Endothelial cell (in vitro differentiated cells): ENCODE data around the gene KIF23. TPM values are rescaled to one million over a fixed set of nuclear protein-coding genes. Genes with fewer than 3 reads are reported as not detected.
A peak's percentile ranks its signal among the peaks of the same experiment; 100 is the strongest.

ENCODE experiments used
- DNase-seq: peaks from one replicate; pipeline ENCODE4 v3.0.0; 2021; ENCODE audit warnings: low spot score
- H3K27ac Mint-ChIP-seq: one replicate; pipeline ENCODE4 v1.8.0; 2021; ENCODE audit warnings: mixed read lengths, inconsistent platforms; ENCODE audit not compliant: unreplicated experiment
- H3K27me3 Mint-ChIP-seq: one replicate; pipeline ENCODE4 v1.8.0; 2021; ENCODE audit warnings: mild to moderate bottlenecking, moderate library complexity, mixed read lengths, inconsistent platforms; ENCODE audit not compliant: unreplicated experiment
- H3K36me3 Mint-ChIP-seq: one replicate; pipeline ENCODE4 v1.8.0; 2021; ENCODE audit warnings: mild to moderate bottlenecking, low read depth, mixed read lengths, inconsistent platforms; ENCODE audit not compliant: unreplicated experiment
- H3K4me1 Mint-ChIP-seq: one replicate; pipeline ENCODE4 v1.8.0; 2021; ENCODE audit warnings: mild to moderate bottlenecking, mixed read lengths, inconsistent platforms; ENCODE audit not compliant: unreplicated experiment
- H3K4me3 Mint-ChIP-seq: one replicate; pipeline ENCODE4 v1.8.0; 2021; ENCODE audit warnings: mild to moderate bottlenecking, mixed read lengths, inconsistent platforms; ENCODE audit not compliant: unreplicated experiment
- H3K9me3 Mint-ChIP-seq: one replicate; pipeline ENCODE4 v1.8.0; 2021; ENCODE audit warnings: mixed read lengths, inconsistent platforms; ENCODE audit not compliant: unreplicated experiment
- CTCF ChIP-seq: fragments of 200-600 bp; sonication (generic); IDR thresholded peaks from one replicate; pipeline ENCODE4 v1.5.0; 2021; ENCODE audit warnings: antibody characterized with exemption; ENCODE audit not compliant: unreplicated experiment
- total RNA-seq: library from RNA; stranded (reverse); fragmentation: NEBNext Ultra II Directional; extraction: Animal tissue kit (Norgen Biotek cat#: 25700); gene quantifications from one replicate; pipeline ENCODE4 v1.2.1, GENCODE V29; 2021; ENCODE audit not compliant: unreplicated experiment

The KIF23 gene
- total RNA-seq, 1 donor from 2014 or later: 9.5 TPM

- TF ChIP-seq CTCF: peak; percentile 94
- Mint-ChIP-seq H3K4me3 (no peak overlapping the region), H3K27me3 (peaks cover 5% of the 10 kb centered on the region), H3K4me1 (no peaks in the 10 kb centered on the region), H3K36me3 (no peaks in the 10 kb centered on the region), H3K9me3 (no peaks in the 10 kb centered on the region), H3K27ac (no peak overlapping the region)
- DNase-seq: peak; percentile 95
These were observed 19.4 kb upstream of the KIF23 start for GRCh38 chr15:69394556-69395282.

GRCh38 chr15:69395460-69395859 is 18.7 kb upstream of the KIF23 start:
- no peak overlapping the region for H3K4me3 Mint-ChIP-seq
- H3K36me3 Mint-ChIP-seq: no peaks in the 10 kb centered on the region
- H3K27me3 Mint-ChIP-seq: peaks cover 5% of the 10 kb centered on the region
- no peaks in the 10 kb centered on the region for H3K9me3 Mint-ChIP-seq
- no peak overlapping the region for H3K27ac Mint-ChIP-seq
- TF ChIP-seq CTCF: no peak
- DNase-seq: no peak
- no peaks in the 10 kb centered on the region for H3K4me1 Mint-ChIP-seq

DNA sequence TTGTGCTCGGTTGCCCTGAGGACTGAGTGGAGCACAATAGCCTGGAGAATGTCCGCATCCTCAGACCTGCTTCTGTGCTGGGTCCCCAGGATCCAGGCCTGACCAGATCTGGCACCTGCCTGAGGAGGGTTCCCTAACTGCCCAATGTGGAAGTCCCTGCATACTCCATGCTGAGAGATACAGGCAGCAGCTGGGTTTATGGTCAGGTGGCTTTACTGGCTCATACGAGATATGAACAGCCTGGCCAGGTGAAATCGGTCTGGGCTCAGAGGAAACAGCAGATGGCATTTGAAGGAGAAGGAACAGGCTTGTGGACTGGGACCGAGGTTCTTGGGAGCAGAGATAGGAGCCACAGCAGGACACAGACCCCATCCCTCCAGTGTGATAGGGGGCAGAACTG is 18.2 kb upstream of the KIF23 start:
- Mint-ChIP-seq H3K4me1 (no peaks in the 10 kb centered on the region), H3K9me3 (no peaks in the 10 kb centered on the region), H3K27ac (no peak overlapping the region), H3K27me3 (peaks cover 5% of the 10 kb centered on the region), H3K4me3 (no peak overlapping the region), H3K36me3 (no peaks in the 10 kb centered on the region)
- no peak for DNase-seq
- TF ChIP-seq CTCF: no peak

DNA sequence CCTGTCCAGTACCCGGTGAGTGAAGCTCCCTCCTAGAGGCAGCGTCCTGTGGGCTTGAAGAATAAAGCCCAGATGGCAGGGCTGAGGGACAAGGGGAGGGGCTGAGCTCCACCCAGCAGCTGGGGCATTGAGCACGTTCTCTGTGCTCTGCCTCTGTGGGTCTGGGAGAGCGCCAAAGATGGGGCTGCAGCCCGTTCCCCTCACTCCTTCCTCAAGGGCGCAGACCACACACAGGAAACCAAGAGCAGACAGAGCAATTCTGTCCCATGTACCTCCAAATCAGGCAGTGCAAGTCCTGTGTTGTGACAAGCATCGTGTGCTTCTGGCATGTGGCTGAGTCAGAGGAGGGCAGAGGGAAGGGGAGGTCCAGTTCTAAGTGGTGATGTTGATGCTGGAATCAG is 15.7 kb upstream of the KIF23 start:
- no peak for DNase-seq
- no peak overlapping the region for H3K27ac Mint-ChIP-seq
- H3K4me1 Mint-ChIP-seq: no peaks in the 10 kb centered on the region
- H3K4me3 Mint-ChIP-seq: no peak overlapping the region
- peaks cover 4% of the 10 kb centered on the region for H3K27me3 Mint-ChIP-seq
- TF ChIP-seq CTCF: no peak
- H3K36me3 Mint-ChIP-seq: no peaks in the 10 kb centered on the region
- H3K9me3 Mint-ChIP-seq: no peaks in the 10 kb centered on the region

GRCh38 chr15:69400850-69401249 is 13.3 kb upstream of the KIF23 start:
- Mint-ChIP-seq H3K27me3 (peaks cover 1% of the 10 kb centered on the region), H3K4me3 (no peak overlapping the region), H3K4me1 (no peaks in the 10 kb centered on the region), H3K9me3 (no peaks in the 10 kb centered on the region), H3K27ac (no peak overlapping the region), H3K36me3 (no peaks in the 10 kb centered on the region)
- no peak for DNase-seq
- TF ChIP-seq CTCF: no peak
